Activated B cell treated with CpG ODN at 0.5 μM for 24 hours (primary cell): ENCODE measurements around the gene NID1. TPM values are rescaled to one million over a fixed set of nuclear protein-coding genes. Genes with fewer than 3 reads are reported as not detected.
"Not testable (repeated sequence)": the region's sequence is repeated elsewhere in the genome, so short reads cannot be mapped to it uniquely, and the experiment has no call there.

Experiments
- ATAC-seq: fragments of 200-7000 bp; cut with Tn5 transposase; one replicate; pipeline ENCODE4 v1.10.0; 2021; ENCODE audit warnings: low read depth, mild to moderate bottlenecking, moderate library complexity
- CTCF ChIA-PET: fragments of 350-600 bp; sonication (Branson Sonifier 250); formaldehyde crosslinking; loops from one replicate; lab custom pipeline; 2021; ENCODE audit warnings: antibody characterized with exemption; lab: Charles Lee
- POLR2A ChIA-PET: fragments of 350-600 bp; sonication (Branson Sonifier 250); formaldehyde crosslinking; loops from one replicate; lab custom pipeline; 2021; ENCODE audit warnings: antibody characterized with exemption; lab: Charles Lee
- DNase-seq: peaks from one replicate; pipeline ENCODE4 v3.0.0; 2022
- H3K27ac Mint-ChIP-seq: one replicate; pipeline ENCODE4 v1.8.0; 2020; ENCODE audit warnings: mixed read lengths
- H3K27me3 Mint-ChIP-seq: one replicate; pipeline ENCODE4 v1.8.0; 2021; ENCODE audit warnings: mixed read lengths
- H3K36me3 Mint-ChIP-seq: one replicate; pipeline ENCODE4 v1.8.0; 2021; ENCODE audit warnings: low read depth, mixed read lengths
- H3K4me1 Mint-ChIP-seq: one replicate; pipeline ENCODE4 v1.8.0; 2021; ENCODE audit warnings: mixed read lengths
- H3K4me3 Mint-ChIP-seq: one replicate; pipeline ENCODE4 v1.8.0; 2020; ENCODE audit warnings: mild to moderate bottlenecking, mixed read lengths
- H3K9me3 Mint-ChIP-seq: one replicate; pipeline ENCODE4 v1.8.0; 2020; ENCODE audit warnings: mixed read lengths
- CTCF ChIP-seq: fragments of 200-600 bp; IDR thresholded peaks from one replicate; pipeline ENCODE4 v1.8.0; 2022; ENCODE audit warnings: antibody characterized with exemption, mild to moderate bottlenecking
- intact Hi-C: fragments of 100-400 bp; cut with micrococcal nuclease; formaldehyde crosslinking; loops from one replicate; pipeline ENCODE4 v1.15.1; 2024
- total RNA-seq: library from RNA; stranded (reverse); gene quantifications from 2 replicates; pipeline ENCODE4 v1.2.3, GENCODE V29; 2022

NID1 gene
- total RNA-seq, 1 donor from 2014 or later: 0.04 TPM

DNA sequence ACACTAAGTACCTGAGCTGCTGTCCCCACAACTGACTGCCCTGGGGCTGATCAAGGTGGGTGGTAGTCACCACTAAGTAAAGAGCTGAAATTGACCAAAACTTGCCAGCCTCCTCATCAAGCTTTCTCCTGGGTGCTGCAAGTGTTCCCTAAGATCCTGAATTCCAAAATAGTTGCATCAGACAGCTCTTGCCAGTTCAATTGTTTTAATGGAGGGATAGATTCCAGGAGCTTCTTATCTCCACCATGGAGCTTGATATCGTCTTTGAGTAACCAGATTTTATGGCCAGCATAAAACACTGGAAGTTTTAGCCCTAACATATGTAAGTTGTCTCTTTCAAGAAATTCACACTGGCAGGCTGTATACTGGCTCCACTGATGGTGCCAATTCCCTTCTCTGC is 90.3 kb downstream of the NID1 start:
- H3K27me3 Mint-ChIP-seq: no peaks in the 10 kb centered on the region
- DNase-seq (no peak), ATAC-seq (no peak)
- peaks cover 19% of the 10 kb centered on the region for H3K4me1 Mint-ChIP-seq
- intact Hi-C loops: loop anchor here (5.0 kb wide), 3 partner anchors 207 to 472 kb away; partner anchors contain the start of gene B3GALNT2
- POLR2A ChIA-PET: interaction anchor here (0.9 kb wide), 1 partner anchor 820 kb away, joined by 3 read pairs; the partner anchor contains the start of gene MTR
- H3K9me3 Mint-ChIP-seq: no peaks in the 10 kb centered on the region
- CTCF ChIA-PET: interaction anchor here (1.1 to 1.4 kb wide), 2 partner anchors 27 to 191 kb away, joined by 3 to 4 read pairs; no protein-coding TSS in a partner anchor
- no peak overlapping the region for H3K4me3 Mint-ChIP-seq
- TF ChIP-seq CTCF: no peak
- no peaks in the 10 kb centered on the region for H3K36me3 Mint-ChIP-seq
- H3K27ac Mint-ChIP-seq: no peak overlapping the region

DNA sequence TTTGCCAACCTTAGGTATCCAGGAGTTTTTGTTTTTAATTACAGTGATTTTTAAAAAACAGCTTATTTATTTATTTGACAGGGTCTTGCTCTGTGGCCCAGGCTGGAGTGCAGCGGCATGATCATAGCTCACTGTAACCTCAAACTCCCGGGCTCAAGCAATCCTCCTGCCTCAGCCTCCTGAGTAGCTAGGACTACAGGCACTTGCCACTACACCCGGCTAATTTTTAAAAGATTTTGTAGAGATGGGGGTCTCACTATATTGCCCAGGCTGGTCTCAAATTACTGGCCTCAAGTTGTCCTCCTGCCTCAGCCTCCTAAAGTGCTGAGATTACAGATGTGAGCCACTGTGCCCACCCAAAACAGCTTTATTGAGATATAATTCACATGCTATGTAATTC is 92.2 kb downstream of the NID1 start:
- H3K27me3 Mint-ChIP-seq, ATAC-seq, DNase-seq, H3K36me3 Mint-ChIP-seq, H3K9me3 Mint-ChIP-seq: not testable (repeated sequence)
- intact Hi-C loops: loop anchor here (2.0 to 5.0 kb wide), 4 partner anchors 94 to 470 kb away; partner anchors contain the start of gene B3GALNT2
- ChIA-PET POLR2A (interaction anchor here (0.6 to 3.1 kb wide), 14 partner anchors 18 to 189 kb away, joined by 3 to 53 read pairs (median 5); partner anchors contain the start of gene LYST), CTCF (interaction anchor here (0.9 to 3.4 kb wide), 29 partner anchors 18 to 739 kb away, joined by 3 to 62 read pairs (median 8); partner anchors contain the start of gene LYST)
- peak overlapping the region; percentile 96 for H3K27ac Mint-ChIP-seq
- peak overlapping the region; percentile 78 for H3K4me3 Mint-ChIP-seq
- peaks cover 19% of the 10 kb centered on the region for H3K4me1 Mint-ChIP-seq

- TF ChIP-seq CTCF: no peak
- ChIA-PET CTCF (interaction anchor here (0.6 to 3.4 kb wide), 59 partner anchors 9 to 739 kb away, joined by 3 to 62 read pairs (median 6); partner anchors contain the start of gene LYST), POLR2A (interaction anchor here (0.6 to 3.1 kb wide), 21 partner anchors 17 to 209 kb away, joined by 3 to 53 read pairs (median 5); partner anchors contain the start of gene LYST)
- DNase-seq (no peak), ATAC-seq (peak; percentile 37)
- Mint-ChIP-seq H3K4me1 (peaks cover 19% of the 10 kb centered on the region), H3K9me3 (no peaks in the 10 kb centered on the region), H3K27me3 (no peaks in the 10 kb centered on the region), H3K36me3 (no peaks in the 10 kb centered on the region), H3K4me3 (peak overlapping the region; percentile 78), H3K27ac (peak overlapping the region; percentile 96)
- intact Hi-C loops: loop anchor here (2.0 to 5.0 kb wide), 4 partner anchors 95 to 470 kb away; partner anchors contain the start of gene B3GALNT2
Measured at GRCh38 chr1:235972311-235972689, 92.6 kb downstream of the NID1 start.

DNA sequence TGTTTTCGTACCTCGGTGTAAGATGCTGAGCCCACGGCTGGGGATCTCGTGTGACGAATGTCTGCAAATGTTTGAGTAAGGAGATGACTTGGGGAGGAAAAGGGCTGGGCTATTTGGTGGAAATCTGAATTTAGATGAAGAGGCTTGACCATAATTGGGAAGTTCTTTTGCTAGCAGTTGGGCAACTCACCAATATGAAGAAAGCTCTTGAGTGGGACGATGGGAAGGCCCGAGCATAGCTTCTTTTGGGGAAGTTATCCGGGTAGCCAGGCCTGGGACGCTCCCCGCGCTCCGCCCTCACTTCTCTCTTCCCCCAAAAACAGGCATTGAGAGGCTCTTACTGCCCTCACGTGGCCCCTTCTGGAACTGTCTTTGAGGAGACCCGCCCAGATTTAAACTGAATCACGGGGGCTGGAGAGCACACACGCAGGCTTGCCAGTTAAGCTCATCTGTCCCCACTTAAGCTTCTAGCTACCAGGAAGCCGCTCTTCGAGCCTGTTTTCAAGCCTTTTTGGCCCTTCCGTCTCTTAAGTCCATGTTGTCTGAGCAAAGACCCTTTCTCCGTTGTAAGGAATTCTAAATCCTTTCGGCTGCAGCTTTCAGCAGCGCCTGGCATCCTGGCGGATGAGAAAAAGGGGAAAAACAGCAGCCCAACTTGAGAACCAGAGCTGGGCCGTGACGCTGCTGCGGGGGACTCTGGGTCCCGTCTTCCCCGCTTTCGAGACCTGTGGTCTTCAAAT is 93.1 kb downstream of the NID1 start:
- intact Hi-C loops: loop anchor here (1.0 to 5.0 kb wide), 11 partner anchors 17 to 469 kb away; partner anchors contain the start of genes B3GALNT2 and LYST
- H3K4me3 Mint-ChIP-seq: peak overlapping the region; percentile 78
- peaks cover 19% of the 10 kb centered on the region for H3K4me1 Mint-ChIP-seq
- ChIA-PET CTCF (interaction anchor here (0.5 to 3.4 kb wide), 64 partner anchors 9 to 740 kb away, joined by 3 to 62 read pairs (median 5); partner anchors contain the start of gene LYST), POLR2A (interaction anchor here (0.6 to 3.1 kb wide), 25 partner anchors 12 to 467 kb away, joined by 3 to 53 read pairs (median 5); partner anchors contain the start of genes B3GALNT2 and LYST)
- H3K27me3 Mint-ChIP-seq: no peaks in the 10 kb centered on the region
- no peaks in the 10 kb centered on the region for H3K36me3 Mint-ChIP-seq
- ATAC-seq: peak; percentile 98
- TF ChIP-seq CTCF: no peak
- peak overlapping the region; percentile 96 for H3K27ac Mint-ChIP-seq
- H3K9me3 Mint-ChIP-seq: peaks cover under 1% of the 10 kb centered on the region
- peak; percentile 80 for DNase-seq

- TF ChIP-seq CTCF: no peak
- no peak for ATAC-seq
- CTCF ChIA-PET: interaction anchor here (0.5 to 3.4 kb wide), 50 partner anchors 8 to 466 kb away, joined by 3 to 62 read pairs (median 6); partner anchors contain the start of gene LYST
- peaks cover 6% of the 10 kb centered on the region for H3K9me3 Mint-ChIP-seq
- no peaks in the 10 kb centered on the region for H3K36me3 Mint-ChIP-seq
- no peak overlapping the region for H3K27ac Mint-ChIP-seq
- H3K4me3 Mint-ChIP-seq: no peak overlapping the region
- no peak for DNase-seq
- POLR2A ChIA-PET: interaction anchor here (0.6 to 3.1 kb wide), 18 partner anchors 11 to 466 kb away, joined by 3 to 53 read pairs (median 6); partner anchors contain the start of genes B3GALNT2 and LYST
- H3K27me3 Mint-ChIP-seq: no peaks in the 10 kb centered on the region
- intact Hi-C loops: loop anchor here (1.0 to 5.0 kb wide), 10 partner anchors 17 to 469 kb away; partner anchors contain the start of genes B3GALNT2 and LYST
- H3K4me1 Mint-ChIP-seq: peaks cover 24% of the 10 kb centered on the region
Measured at GRCh38 chr1:235971020-235971419, 93.9 kb downstream of the NID1 start.
